Left kidney (tissue), 2 donors: Measurements from ENCODE around the gene NHSL1. TPM values are rescaled to one million over a fixed set of nuclear protein-coding genes. Genes with fewer than 3 reads are reported as not detected.

Experiments
- DNase-seq: peaks from one replicate; pipeline ENCODE4 v3.0.0-alpha.2; 2013
- polyA plus RNA-seq: library from polyadenylated mRNA; unstranded; fragments of 120-200 nt; gene quantifications from one replicate; pipeline ENCODE4 v1.2.1, GENCODE V29; 2013; ENCODE audit not compliant: insufficient read length

NHSL1 gene
- polyA plus RNA-seq, 1 donor = 16.1 TPM

DNA sequence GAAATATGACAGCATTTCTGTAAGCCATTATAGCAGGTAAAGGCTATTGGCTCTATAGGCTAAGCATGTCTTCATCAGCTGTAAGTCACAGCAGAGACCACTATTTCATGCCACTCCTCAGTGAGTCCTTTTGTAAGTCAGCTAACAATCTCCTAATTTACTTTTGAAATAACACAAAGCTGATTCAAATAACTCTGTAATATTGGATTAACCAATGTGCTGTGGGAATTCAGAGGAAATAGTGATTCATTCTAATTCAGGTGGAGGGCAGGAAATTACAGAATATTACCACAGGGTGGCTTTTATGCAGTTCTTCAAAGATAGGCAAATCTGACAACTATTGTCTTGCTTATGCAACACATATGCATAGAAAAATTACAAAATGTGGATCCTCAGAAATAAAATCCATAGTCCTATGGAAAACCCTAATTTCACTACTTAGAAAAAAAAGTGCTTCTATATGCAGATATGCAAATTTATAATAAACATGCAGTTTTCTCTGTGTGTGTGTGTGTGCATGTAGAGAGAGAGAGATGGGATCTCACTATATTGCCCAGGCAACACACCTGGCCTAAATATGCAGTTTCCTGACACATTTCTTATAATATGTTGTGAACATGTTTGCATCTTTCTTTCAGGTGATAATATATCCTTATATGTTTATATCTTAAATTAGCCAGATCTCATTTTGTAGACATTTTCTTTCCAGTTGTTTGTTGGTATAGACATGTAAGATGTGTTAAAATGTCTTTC lies 126.4 kb downstream of the NHSL1 start:
- no peak for DNase-seq

Other genes starting within 250 kb of the NHSL1 start
- not detected for gene SMIM28, start 121.6 kb downstream of the NHSL1 start, polyA plus RNA-seq
- gene HEBP2, start 95.3 kb downstream of the NHSL1 start, polyA plus RNA-seq = 58.4 TPM